Measurements from ENCODE around the gene HERC2.
"Not testable (repeated sequence)": the region's sequence is repeated elsewhere in the genome, so short reads cannot be mapped to it uniquely, and the experiment has no call there.

The HERC2 gene

GRCh38 chr15:28273873-28274610 lies 47.9 kb downstream of the HERC2 start:
- DNase-seq (ENCODE audit: low read depth in 4 of 4, low spot score in 1 of 4): no peak

DNA sequence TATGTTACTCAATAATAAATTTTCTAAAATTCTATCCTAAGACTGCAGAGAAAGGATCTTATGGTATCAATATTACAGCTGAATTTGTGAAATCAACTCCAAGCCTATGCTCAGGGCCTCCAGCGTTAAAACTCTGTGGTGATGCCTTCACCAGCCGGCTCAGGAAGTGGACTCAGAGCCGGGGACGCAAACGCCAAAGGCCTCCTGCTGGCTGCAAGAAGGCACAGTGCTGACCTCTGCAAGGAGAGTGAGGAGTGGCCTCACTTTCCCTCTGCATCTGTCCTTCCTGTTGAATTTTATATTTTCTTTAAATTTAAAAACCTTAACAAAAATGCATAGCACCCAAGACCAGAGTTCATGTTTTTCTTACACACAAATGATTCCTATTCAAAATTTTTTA lies 48.5 kb downstream of the HERC2 start:
- DNase-seq (ENCODE audit: low read depth in 4 of 4, low spot score in 1 of 4): no peak

DNA sequence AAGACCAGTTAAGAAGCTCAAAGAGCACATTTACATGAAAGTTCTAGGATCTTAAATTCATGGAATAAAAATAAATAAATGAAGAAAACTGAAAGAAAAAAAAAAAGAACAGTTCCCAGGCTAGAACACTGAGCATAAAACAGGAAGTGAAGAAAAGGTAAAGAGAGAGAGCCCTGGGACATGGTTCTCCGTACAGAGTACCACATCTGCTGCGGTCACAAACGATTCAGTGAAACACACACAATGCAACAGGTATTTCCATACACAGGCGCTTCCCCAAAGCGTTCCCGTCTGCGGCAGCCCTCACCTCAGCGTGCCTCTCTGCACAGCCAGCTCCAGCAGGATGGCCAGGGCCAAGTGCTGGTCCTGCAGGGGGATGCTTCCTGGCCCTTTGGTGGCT lies 49.4 kb downstream of the HERC2 start:
- no peak for DNase-seq (ENCODE audit: low read depth in 4 of 4, low spot score in 1 of 4)

- no peak for DNase-seq (ENCODE audit: low read depth in 4 of 4, low spot score in 1 of 4)
Observed at GRCh38 chr15:28271697-28272260, 50.2 kb downstream of the HERC2 start.

DNA sequence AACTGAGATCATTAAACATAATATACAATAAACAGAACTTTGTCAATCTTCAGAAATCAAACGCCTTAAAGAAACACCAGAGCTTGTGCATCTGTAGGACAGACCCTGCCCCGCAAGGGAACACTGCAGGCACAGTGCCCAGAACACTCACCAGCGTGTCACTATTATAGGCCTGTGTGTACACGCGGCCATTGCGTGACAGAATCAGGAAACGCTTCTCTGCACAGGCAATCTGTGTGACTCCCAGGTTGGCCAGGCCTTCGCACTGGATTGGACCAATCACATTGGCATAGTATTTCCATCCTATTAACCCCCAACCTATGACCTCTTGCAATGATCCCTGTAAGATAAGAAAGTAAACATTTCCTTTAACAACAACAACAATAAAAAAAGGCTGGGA lies 52.9 kb downstream of the HERC2 start:
- no peak for DNase-seq (ENCODE audit: low read depth in 4 of 4, low spot score in 1 of 4)

DNA sequence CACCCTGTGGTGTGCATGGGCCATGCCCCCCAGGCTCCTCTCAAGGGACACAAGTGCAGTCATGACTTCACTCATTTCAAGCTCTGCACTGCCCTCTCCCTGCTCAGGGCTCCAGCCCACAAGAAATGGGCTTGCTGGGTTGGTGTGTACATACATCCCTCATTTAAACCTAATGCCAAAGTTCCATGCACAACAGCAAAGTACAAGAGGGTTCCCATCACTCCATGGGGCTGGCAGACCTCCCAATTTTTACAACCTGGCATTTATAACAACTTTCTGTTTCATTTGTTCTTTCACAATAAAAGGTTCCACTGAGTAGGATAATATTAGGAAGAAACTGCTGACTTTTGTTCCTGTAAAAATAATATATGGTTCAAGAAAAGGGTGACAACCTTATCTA lies 54.3 kb downstream of the HERC2 start:
- DNase-seq (ENCODE audit: low read depth in 4 of 4, low spot score in 1 of 4): no peak

DNA sequence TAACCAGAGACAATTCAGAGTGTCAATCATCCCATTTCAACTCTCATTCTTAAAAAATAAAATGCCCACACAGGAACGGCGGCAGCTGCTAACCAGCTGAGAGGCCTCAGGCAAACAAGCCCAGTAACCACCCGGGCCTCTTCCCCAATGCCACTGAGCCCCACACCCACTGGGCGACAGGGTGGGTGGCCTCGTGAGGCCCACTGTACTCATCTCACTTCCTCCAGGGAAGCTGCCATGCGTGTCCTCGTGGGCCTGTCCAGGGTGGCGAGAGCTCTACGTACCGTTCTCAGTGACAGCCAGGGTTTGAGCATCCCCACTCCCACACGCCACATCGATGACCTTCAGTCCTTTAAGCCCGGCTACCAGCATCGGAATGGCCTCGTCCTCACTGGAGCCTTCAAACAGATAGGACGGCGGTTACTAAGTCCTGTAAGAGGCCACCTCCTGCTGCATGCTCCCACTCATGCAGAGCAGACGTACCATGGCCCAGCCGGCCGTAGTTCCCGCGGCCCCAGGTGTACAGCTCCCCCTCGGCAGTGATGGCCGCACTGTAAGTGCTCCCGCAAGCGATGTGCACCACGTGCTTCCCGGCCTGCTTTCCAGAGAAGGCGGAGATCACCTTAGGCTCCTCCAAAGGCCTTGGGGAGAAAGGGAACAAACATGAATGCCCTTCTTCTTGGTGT lies 56.5 kb downstream of the HERC2 start:
- no peak for DNase-seq (ENCODE audit: low read depth in 4 of 4, low spot score in 1 of 4)

GRCh38 chr15:28264166-28264565 lies 57.8 kb downstream of the HERC2 start:
- no peak for DNase-seq (ENCODE audit: low read depth in 4 of 4, low spot score in 1 of 4)

DNA sequence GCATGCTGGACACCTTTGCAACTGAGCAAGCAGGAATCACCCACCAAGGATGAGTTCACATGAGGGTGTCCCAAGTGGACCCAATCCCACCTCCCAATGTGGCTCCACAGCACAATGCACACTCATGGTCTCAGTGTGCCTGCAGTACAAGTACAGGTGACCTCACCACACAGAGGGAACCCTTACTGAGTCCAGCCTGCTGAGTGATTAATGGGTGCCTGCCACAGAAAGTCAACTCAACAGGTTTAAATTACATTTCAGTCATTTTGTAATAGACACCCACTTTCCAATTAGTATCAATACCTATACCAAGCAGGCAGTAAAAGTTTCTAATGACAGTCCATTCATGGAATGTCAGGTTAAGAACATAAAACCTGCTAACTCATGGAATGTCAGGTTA lies 59.5 kb downstream of the HERC2 start:
- no peak for DNase-seq (ENCODE audit: low read depth in 4 of 4, low spot score in 1 of 4)

DNA sequence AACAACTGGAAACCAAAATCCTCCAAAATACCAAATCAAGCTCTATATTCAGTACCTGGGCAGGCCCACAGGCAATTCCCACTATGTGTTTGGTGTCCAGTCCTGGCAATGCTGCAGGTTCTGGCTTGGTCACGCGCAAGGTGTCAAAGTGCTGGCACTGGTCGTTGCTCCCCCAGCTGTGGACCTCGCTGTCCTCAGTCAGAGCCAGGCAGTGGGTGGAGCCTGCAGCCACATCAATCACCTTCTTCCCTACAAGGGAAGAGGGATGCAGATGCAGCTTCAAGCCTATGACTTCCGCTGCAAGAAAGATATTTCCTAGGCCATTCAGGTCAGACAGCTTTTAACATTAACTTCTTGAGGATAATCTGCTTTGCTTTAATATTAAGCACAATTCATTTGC lies 61.3 kb downstream of the HERC2 start:
- no peak for DNase-seq (ENCODE audit: low read depth in 4 of 4, low spot score in 1 of 4)

DNA sequence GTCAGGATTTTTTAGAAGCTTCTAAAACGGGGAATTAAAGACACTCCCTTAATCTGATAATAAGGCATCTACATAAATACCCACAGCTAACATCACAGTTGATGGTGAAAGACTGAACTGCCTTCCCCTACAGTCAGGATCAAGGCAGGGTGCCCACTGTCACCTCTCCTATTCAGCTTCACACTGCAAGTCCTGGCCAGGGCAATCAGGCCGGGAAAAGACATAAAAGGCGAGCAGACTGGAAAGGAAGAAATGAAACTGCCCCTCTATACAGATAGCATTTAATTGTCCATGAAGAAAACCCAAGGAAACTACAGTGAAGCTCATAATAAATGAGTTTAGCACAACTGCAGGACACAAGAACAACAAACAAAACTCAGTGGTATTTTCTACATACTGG lies 61.7 kb downstream of the HERC2 start:
- no peak for DNase-seq (ENCODE audit: low read depth in 4 of 4, low spot score in 1 of 4)

DNA sequence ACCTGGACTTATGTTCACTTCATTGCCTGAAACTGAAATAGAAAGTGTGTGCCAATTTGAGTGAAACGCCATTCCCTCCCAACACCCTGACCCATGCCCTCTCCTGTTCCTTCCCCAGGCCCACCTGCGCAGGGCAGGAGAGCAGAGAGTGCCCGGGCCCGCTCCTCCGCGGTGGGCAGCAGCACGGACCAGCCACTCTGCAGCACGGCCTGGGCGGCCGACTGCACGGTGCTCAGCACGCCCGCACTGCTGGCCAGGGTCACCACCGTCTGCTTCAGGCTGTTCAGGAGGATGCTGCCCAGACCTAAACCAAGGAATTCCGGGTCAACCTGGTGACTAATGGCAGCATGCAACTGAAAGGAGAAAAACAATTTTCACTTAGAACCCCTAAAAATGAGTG lies 66.0 kb downstream of the HERC2 start:
- DNase-seq (ENCODE audit: low read depth in 4 of 4, low spot score in 1 of 4): no peak

- DNase-seq (ENCODE audit: low read depth in 4 of 4, low spot score in 1 of 4): no peak
Observed at GRCh38 chr15:28252831-28253230, 69.1 kb downstream of the HERC2 start.

DNA sequence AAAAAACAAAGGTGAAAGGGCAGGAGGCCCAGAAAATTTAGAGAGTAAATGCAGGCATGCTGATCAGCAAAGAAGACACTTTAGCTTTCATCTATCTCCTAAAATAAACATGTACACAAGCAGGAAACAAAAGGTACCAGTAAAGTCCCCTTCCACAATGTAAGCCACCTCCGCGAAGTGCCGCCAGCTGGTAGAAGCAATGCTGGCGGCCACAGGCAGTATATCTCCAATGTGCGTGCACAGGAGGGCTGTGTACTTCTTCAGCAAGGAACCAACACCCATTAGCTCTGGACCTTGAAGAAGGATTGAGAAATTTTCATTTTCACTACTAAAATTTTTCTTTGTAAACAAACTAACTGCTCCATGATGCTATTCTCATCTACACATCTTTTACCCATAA lies 75.4 kb downstream of the HERC2 start:
- no peak for DNase-seq (ENCODE audit: low read depth in 4 of 4, low spot score in 1 of 4)

DNA sequence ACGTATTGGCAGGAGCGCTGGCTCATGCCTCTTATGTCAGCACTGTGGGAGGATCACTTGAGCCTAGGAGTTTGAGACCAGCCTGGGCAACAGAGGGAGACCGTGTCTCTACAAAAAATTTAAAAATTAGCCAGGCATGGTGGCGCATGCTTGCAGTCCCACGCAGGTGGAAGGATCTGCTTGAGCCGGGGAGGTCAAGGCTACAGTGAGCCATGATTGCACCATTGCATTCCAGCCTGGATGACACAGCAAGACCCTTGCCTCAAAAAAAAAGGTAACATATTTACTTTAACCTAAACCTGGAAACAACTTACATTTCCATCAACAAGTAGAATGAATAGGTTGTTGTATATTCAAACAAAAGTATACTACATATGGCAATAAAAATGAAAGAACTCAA lies 78.1 kb downstream of the HERC2 start:
- no peak for DNase-seq (ENCODE audit: low read depth in 4 of 4, low spot score in 1 of 4)

DNA sequence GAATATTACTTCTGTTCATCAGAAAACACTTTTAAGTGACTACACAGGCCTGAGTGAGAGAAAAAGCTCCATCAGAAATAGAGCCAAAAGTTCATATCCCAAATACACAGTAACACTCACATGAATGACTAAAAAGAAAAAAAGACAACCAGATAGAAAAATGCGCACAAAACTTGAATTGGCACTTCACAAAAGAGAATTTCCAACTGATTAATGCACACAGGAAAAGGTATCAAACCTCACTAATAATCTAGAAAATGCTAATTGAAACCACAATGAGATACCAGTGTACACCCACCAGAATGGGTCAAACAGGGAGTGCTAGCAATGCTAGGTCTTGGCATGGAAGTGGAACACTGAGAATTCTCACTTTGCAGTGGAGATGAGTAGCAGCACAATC lies 78.6 kb downstream of the HERC2 start:
- DNase-seq (ENCODE audit: low read depth in 4 of 4, low spot score in 1 of 4): no peak

DNA sequence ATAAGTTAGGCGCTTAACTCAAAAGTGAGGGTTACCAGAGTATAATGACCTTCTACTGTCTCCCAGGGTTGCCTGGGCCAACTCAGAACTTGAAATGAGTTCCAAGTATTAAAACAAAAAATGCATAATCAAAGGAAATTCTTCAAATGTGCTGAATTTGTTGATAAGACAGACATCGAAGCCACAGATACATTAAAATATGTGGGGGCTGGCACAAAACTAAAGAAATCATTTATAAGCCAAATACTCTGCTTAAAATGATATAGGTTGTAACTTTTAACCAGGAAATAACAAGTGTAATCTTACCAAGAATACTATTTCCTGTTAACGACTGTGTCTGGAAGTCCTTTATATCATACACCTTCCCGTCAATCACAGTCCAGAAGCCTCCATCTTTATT lies 83.7 kb downstream of the HERC2 start:
- DNase-seq (ENCODE audit: low read depth in 4 of 4, low spot score in 1 of 4): not testable (repeated sequence)

DNA sequence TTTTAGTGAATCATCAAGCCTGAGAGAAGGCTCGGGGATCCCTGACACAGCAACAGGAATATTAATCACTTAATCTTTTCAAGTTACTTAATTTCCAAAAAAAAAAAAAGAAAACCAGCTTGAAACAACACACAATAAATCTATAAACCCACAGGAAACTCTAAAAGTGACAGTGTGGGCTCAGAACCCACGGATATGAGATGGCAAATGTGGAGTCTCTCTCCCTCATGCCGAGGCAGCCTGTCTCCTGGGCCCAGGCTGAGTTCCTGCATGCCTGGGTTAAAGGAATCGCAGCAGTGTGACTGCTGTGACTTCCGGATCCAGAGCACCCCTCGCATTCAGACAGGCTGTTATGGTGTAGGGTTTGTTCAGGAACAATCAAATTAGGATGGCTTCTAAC lies 90.2 kb downstream of the HERC2 start:
- DNase-seq (ENCODE audit: low read depth in 4 of 4, low spot score in 1 of 4): not testable (repeated sequence)

- DNase-seq (ENCODE audit: low read depth in 4 of 4, low spot score in 1 of 4): not testable (repeated sequence)
Observed at GRCh38 chr15:28231336-28231735, 90.6 kb downstream of the HERC2 start.

DNA sequence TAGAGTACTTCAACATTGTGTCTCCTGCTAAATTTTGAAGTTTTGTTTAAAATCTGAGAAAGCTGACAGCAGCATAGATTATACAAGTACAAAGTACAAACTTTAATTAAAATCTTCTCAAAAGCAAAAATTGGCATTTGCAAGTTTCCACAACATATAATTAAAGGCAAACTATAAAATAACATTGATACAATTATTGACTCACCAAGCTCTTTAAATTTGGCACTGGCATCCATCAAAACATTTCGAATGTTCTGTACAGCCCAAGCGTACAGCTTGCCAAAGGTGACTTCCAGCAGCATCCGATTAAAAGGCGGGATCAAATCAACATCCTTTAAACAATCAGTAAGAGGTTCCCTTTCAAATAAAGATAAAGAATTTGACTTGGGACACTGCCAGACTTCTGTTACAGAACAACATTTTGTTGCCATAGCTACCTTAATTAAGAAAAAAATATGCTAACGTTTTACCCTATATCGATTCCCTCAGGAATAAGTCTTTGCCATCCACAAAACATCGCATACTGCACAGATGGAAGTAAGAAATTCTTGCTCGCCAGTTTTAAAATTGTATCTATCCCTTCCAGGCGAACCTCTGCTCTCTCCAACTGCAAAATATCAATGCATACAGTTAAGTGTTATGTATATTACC lies 92.9 kb downstream of the HERC2 start:
- not testable (repeated sequence) for DNase-seq (ENCODE audit: low read depth in 4 of 4, low spot score in 1 of 4)

DNA sequence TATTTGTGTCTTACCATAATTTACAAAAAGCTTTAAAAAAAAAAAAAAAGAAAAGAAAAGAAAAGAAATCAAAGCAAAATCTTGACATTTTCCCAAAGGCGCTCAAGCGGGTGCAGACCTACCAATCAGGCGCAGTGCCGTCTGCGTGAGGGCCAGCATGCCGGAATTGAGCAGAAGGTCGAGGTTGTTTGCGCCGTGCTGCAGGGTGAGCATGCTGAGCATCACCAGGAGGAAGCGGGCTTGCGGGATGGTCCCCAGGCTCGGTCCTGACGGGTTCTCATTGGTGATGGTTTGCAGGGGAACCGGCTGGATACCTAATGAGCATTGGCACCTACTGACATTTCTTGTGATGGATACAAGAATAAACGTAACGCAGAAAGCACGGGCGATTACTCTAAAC lies 93.9 kb downstream of the HERC2 start:
- no peak for DNase-seq (ENCODE audit: low read depth in 4 of 4, low spot score in 1 of 4)

GRCh38 chr15:28227303-28227702 lies 94.7 kb downstream of the HERC2 start:
- not testable (repeated sequence) for DNase-seq (ENCODE audit: low read depth in 4 of 4, low spot score in 1 of 4)

Data from stimulated activated CD4-positive, alpha-beta T cell treated with anti-CD3 and anti-CD28 coated beads, Interleukin-1b, Interleukin-23, amount 100 ng/mL, for 24 hours (primary cell).